MCF 10A (cell line): Measurements from ENCODE around the gene C11orf58. TPM values are rescaled to one million over a fixed set of nuclear protein-coding genes. Genes with fewer than 3 reads are reported as not detected.

Source experiments
- BruUV-seq: library from RNA; stranded (reverse); fragments of 400-500 nt; replicated peaks from 2 replicates; lab custom pipeline; 2021; lab: Mats Ljungman, UMichigan
- CTCF ChIA-PET: fragments of 300-600 bp; sonication (Branson Sonifier 250); formaldehyde crosslinking; extraction: SDS; loops from one replicate; lab custom pipeline; 2021; ENCODE audit warnings: antibody characterized with exemption, inconsistent platforms; lab: Yijun Ruan, JAX
- POLR2A ChIA-PET: fragments of 300-600, 350-650 bp; sonication (Branson Sonifier 250); formaldehyde crosslinking; extraction: SDS; loops from one replicate; lab custom pipeline; 2020; ENCODE audit warnings: antibody characterized with exemption, inconsistent platforms; lab: Yijun Ruan, JAX
- DNase-seq: peaks from one replicate; pipeline ENCODE4 v3.0.0-alpha.2; 2018; ENCODE audit not compliant: unreplicated experiment
- H3K27ac Mint-ChIP-seq: one replicate; pipeline ENCODE4 v1.8.0; 2022; ENCODE audit warnings: mild to moderate bottlenecking, low read depth, mixed read lengths; ENCODE audit not compliant: unreplicated experiment
- H3K27me3 Mint-ChIP-seq: one replicate; pipeline ENCODE4 v1.8.0; 2022; ENCODE audit warnings: mixed read lengths; ENCODE audit not compliant: insufficient read depth, unreplicated experiment
- H3K36me3 Mint-ChIP-seq: one replicate; pipeline ENCODE4 v1.8.0; 2022; ENCODE audit warnings: mild to moderate bottlenecking, moderate library complexity, mixed read lengths; ENCODE audit not compliant: insufficient read depth, unreplicated experiment
- H3K4me1 Mint-ChIP-seq: one replicate; pipeline ENCODE4 v1.8.0; 2022; ENCODE audit warnings: mixed read lengths; ENCODE audit not compliant: insufficient read depth, unreplicated experiment
- H3K4me3 Mint-ChIP-seq: one replicate; pipeline ENCODE4 v1.8.0; 2022; ENCODE audit warnings: mild to moderate bottlenecking, moderate library complexity, mixed read lengths; ENCODE audit not compliant: unreplicated experiment
- H3K9me3 Mint-ChIP-seq: one replicate; pipeline ENCODE4 v1.8.0; 2022; ENCODE audit warnings: mixed read lengths; ENCODE audit not compliant: unreplicated experiment
- CTCF ChIP-seq: fragments of 200-600 bp; IDR thresholded peaks from one replicate; pipeline ENCODE4 v1.8.0; 2022; ENCODE audit warnings: antibody characterized with exemption, mild to moderate bottlenecking; ENCODE audit not compliant: unreplicated experiment
- intact Hi-C: fragments of 100-400 bp; cut with micrococcal nuclease; formaldehyde crosslinking; loops from 2 replicates; pipeline ENCODE4 v1.14.1; 2022
- total RNA-seq: library from RNA; stranded (reverse); gene quantifications from 2 replicates; pipeline ENCODE4 v1.2.3, GENCODE V29; 2022

The C11orf58 gene
- total RNA-seq, 1 experiment from 2014 or later: 230 TPM

GRCh38 chr11:16767137-16767536 is 28.7 kb downstream of the C11orf58 start:
- no peak overlapping the region for H3K4me3 Mint-ChIP-seq
- ChIA-PET CTCF (interaction anchor here (0.6 to 1.2 kb wide), 4 partner anchors 16 to 53 kb away, joined by 3 to 8 read pairs (median 4); no protein-coding TSS in a partner anchor), POLR2A (no interaction called here)
- H3K27me3 Mint-ChIP-seq: no peaks in the 10 kb centered on the region
- no peak overlapping the region for H3K27ac Mint-ChIP-seq
- no peak for DNase-seq
- TF ChIP-seq CTCF: no peak
- no TSS peak for BruUV-seq
- H3K9me3 Mint-ChIP-seq: no peaks in the 10 kb centered on the region
- intact Hi-C loops: no loop called here
- H3K4me1 Mint-ChIP-seq: no peaks in the 10 kb centered on the region
- no peaks in the 10 kb centered on the region for H3K36me3 Mint-ChIP-seq

GRCh38 chr11:16767957-16768356 is 29.5 kb downstream of the C11orf58 start:
- ChIA-PET CTCF (no interaction called here), POLR2A (interaction anchor here (0.8 kb wide), 1 partner anchor 30 kb away, joined by 3 read pairs; the partner anchor contains the start of gene C11orf58)
- DNase-seq: no peak
- no peak for TF ChIP-seq CTCF
- H3K36me3 Mint-ChIP-seq: no peaks in the 10 kb centered on the region
- intact Hi-C loops: no loop called here
- no TSS peak for BruUV-seq
- no peaks in the 10 kb centered on the region for H3K27me3 Mint-ChIP-seq
- H3K27ac Mint-ChIP-seq: no peak overlapping the region
- H3K4me1 Mint-ChIP-seq: no peaks in the 10 kb centered on the region
- H3K9me3 Mint-ChIP-seq: no peaks in the 10 kb centered on the region
- no peak overlapping the region for H3K4me3 Mint-ChIP-seq

GRCh38 chr11:16769386-16769785 is 30.9 kb downstream of the C11orf58 start:
- no peak for DNase-seq
- intact Hi-C loops: no loop called here
- H3K36me3 Mint-ChIP-seq: no peaks in the 10 kb centered on the region
- BruUV-seq: no TSS peak
- POLR2A ChIA-PET: no interaction called here
- H3K9me3 Mint-ChIP-seq: no peaks in the 10 kb centered on the region
- no peak overlapping the region for H3K27ac Mint-ChIP-seq
- H3K4me3 Mint-ChIP-seq: no peak overlapping the region
- H3K27me3 Mint-ChIP-seq: no peaks in the 10 kb centered on the region
- CTCF ChIA-PET: no interaction called here
- H3K4me1 Mint-ChIP-seq: no peaks in the 10 kb centered on the region
- no peak for TF ChIP-seq CTCF

GRCh38 chr11:16770016-16770415 is 31.6 kb downstream of the C11orf58 start:
- H3K4me1 Mint-ChIP-seq: no peaks in the 10 kb centered on the region
- ChIA-PET POLR2A (interaction anchor here (0.6 kb wide), 1 partner anchor 17 kb away, joined by 3 read pairs; no protein-coding TSS in a partner anchor), CTCF (interaction anchor here (5.6 kb wide), 1 partner anchor 17 kb away, joined by 57 read pairs; no protein-coding TSS in a partner anchor)
- no peak for DNase-seq
- no peaks in the 10 kb centered on the region for H3K36me3 Mint-ChIP-seq
- no peaks in the 10 kb centered on the region for H3K27me3 Mint-ChIP-seq
- no peak overlapping the region for H3K4me3 Mint-ChIP-seq
- no peak for TF ChIP-seq CTCF
- no peak overlapping the region for H3K27ac Mint-ChIP-seq
- no TSS peak for BruUV-seq
- no peaks in the 10 kb centered on the region for H3K9me3 Mint-ChIP-seq
- intact Hi-C loops: no loop called here
